Fibroblast of mammary gland (primary cell): ENCODE data around the gene TRIP10.
A peak's percentile ranks its signal among the peaks of the same experiment; 100 is the strongest.

ENCODE experiments used
- DNase-seq: peaks from one replicate; pipeline ENCODE4 v3.0.0-alpha.2; 2010; ENCODE audit warnings: low read depth
- H3K4me3 ChIP-seq: 2 replicates; pipeline ENCODE4 v1.5.1; 2011; ENCODE audit warnings: low read depth, mild to moderate bottlenecking, low read length, moderate library complexity; ENCODE audit not compliant: control insufficient read depth
- CTCF ChIP-seq: conservative IDR thresholded peaks from 2 replicates; pipeline ENCODE4 v1.5.1; 2011; ENCODE audit warnings: low read depth, low read length, inconsistent platforms; ENCODE audit not compliant: control insufficient read depth, insufficient read depth

TRIP10 gene

GRCh38 chr19:6716610-6716970, 22.9 kb upstream of the TRIP10 start:
- H3K4me3 ChIP-seq: no peak overlapping the region
- no peak for TF ChIP-seq CTCF
- DNase-seq: no peak

- DNase-seq: no peak
- peak; percentile 7 for TF ChIP-seq CTCF
- no peak overlapping the region for H3K4me3 ChIP-seq
Measured at GRCh38 chr19:6717036-6717435, 22.4 kb upstream of the TRIP10 start.

GRCh38 chr19:6717441-6717971, 22.0 kb upstream of the TRIP10 start:
- peak; percentile 12 for DNase-seq
- no peak for TF ChIP-seq CTCF
- no peak overlapping the region for H3K4me3 ChIP-seq

- H3K4me3 ChIP-seq: no peak overlapping the region
- no peak for DNase-seq
- TF ChIP-seq CTCF: no peak
Measured at GRCh38 chr19:6718111-6718740, 21.3 kb upstream of the TRIP10 start.

GRCh38 chr19:6718741-6719539, 20.5 kb upstream of the TRIP10 start:
- H3K4me3 ChIP-seq: no peak overlapping the region
- DNase-seq: peak; percentile 37
- TF ChIP-seq CTCF: no peak

- no peak overlapping the region for H3K4me3 ChIP-seq
- no peak for TF ChIP-seq CTCF
- no peak for DNase-seq
Measured at GRCh38 chr19:6719540-6719861, 20.0 kb upstream of the TRIP10 start.
